Fibroblast of skin of right quadriceps (primary cell): ENCODE measurements around the gene UPF1.

Source experiments
- DNase-seq: peaks from one replicate; pipeline ENCODE4 v3.0.0-alpha.2; 2013

UPF1 gene

DNA sequence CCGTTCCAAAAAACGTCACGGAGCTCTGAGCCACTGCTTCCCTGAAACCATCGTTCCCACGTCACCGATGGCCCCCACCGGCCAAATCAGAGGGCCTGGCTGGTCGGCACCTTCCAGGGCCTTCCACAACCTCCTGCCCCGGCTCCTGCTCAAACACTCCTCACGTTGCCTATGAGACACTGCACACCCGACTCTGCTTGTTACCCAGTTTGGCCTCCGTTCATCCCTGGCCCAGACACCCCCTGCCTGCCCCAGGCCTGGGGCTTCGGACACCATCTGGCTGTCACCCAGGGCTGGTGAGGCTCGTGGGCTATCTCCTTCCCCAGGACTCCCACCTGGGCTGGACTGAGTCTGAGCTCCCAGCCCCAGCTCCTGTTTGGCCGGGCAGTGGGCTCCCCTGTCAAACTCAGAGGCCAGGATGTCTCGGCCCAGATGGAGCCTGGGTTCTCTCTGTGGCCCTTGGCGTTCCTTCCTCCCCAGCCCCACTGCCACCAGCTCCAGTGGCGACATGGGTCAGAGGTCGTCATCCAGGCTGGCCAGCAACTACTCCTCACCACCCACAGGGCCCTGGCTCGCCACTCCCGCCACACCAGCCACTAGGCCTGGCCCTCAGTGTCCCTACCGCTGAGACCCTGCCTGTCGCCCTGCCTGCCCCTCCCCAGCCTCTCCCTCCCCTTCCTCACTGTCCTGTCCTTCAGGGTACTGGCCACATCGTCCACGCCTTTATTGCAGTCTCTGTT lies 46.5 kb downstream of the UPF1 start:
- no peak for DNase-seq

DNA sequence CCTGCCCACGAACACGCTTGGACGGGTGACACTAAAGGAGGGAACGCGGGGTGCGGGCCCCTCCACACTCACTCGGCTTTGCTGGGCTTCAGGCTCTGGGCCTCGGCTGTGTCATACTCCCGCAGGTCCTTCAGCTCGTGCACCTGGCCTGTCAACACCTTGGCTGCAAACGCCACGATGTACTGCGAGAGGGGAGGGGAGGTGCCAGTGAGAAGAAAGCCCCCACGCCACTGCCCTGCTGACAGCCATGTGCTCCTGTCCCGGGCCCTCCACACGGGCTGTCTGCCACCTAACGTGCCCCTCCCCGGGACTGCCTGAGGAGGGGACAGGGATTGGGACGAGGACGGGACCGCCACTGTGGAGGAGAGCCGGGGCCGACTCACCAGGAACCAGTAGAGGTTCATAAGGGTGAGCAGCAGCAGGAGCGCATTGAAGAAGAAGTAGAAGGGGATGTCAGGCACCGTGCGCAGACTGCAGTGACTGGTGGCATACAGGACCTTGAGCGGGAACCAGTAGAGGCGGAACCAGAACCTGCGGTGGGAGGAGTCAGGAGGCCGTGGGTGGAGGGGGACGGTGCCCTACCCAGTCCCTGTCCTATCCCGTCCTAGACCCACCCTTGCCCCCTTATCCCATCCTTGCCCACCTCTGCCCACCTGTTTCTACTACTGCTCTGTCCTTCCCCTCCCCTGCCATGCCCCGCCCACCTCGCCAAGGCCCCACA lies 47.3 kb downstream of the UPF1 start:
- DNase-seq = no peak

DNA sequence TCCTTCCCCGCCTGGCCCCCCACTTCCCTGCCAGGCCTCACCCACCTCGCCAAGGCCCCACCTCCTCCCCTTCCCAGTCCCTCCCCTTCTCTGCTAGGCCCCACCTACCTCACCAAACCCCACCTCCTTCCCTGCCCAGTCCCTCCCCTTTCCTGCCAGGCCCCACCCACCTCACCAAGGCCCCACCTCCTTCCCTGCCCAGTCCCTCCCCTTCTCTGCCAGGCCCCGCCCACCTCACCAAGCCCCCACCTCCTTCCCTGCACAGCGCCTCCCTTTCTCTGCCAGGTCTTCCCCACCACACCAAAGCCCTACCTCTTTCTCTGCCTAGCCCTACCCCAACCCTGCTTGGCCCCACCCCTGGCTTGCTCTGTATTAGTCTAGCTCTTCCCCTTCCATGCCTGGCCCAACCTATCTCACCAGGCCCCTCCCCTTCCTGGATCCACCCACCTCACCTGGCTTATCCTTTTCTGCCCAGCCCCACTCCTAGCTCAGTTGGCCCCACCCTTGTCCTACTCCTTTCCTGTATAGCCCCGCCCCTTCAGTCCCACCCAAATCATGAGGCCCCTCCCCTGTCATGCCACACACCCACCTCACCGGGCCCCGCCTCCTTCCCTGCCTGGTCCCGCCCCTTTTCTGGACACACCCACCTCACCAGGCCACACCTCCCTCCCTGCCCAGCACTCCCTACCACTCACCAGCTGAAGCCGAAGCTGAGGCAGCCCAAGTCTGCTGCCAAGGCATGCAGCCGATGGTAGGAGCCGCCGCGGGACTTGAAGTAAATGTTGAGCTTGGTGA lies 48.0 kb downstream of the UPF1 start:
- no peak for DNase-seq

DNA sequence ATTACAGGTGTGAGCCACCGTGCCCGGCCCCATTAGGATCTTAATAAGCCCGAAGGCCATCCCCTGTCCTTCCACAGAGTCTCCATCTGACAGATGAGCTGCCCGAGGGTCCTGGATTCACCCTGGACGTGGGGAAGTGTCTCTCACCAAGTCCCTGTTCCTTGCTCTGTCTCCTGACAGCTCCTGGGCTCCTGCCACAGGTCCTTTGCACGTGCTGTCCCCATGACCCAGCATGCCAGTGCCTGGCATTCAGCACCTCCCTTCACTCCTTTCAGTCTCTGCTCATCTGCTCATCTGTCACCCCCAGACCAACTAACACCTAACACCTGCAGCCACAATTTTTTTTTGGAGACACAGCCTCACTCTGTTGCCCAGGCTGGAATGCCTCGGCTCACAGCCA lies 49.7 kb downstream of the UPF1 start:
- no peak for DNase-seq

DNA sequence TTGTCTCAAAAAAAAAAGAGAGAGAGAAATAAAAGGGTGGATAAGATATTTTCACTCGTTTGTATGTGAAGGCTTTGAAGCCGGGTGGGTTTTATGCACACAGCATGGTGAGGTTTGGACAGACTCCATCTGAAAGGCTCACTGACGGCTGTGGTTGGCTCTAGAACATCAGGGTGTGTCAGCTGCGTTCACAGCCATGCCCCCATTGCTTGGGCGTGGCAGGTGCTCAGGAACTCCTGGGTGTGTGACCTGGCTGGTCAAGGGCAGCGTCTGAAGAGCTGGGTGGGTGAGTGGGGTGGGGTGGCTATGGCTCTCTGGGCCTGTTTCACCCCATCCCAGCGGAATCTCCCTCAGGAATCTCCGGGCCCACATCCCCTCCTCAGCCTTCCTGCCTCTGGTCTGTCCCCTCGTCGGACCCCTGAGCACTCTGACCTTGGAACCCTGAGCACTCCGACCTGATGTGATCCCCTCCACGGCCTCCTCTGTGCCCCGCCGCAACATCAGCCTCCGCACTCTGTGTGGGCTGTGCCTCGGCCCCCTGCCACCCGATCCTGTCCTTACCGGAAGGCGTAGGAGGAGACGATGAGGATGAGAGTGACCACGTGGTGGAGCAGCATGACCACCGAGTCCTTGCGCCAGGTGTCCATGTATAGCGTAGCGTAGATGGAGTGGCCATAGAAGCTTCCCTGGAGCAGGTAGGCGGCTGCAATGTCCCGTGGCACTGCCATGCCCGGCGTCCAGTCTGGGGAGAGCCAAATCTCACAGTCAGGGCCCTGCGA lies 52.0 kb downstream of the UPF1 start:
- DNase-seq = no peak

DNA sequence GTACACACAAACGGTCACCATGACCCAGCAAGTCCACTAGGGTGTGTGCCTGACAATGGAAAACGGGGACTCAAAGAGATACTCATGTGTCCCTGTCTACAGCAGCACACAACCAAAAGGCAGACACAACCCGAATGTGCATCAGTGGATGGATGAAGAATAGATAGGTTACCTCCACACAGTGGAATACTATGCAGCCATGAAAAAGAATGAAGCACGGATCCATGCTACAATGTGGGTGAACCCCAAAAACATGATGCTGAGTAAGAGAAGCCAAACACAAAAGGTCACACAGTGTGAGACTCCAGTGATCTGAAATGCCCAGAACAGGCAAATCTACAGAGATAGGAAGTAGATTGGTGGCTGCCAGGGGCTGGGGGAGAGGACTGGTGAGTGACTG lies 55.2 kb downstream of the UPF1 start:
- no peak for DNase-seq

DNA sequence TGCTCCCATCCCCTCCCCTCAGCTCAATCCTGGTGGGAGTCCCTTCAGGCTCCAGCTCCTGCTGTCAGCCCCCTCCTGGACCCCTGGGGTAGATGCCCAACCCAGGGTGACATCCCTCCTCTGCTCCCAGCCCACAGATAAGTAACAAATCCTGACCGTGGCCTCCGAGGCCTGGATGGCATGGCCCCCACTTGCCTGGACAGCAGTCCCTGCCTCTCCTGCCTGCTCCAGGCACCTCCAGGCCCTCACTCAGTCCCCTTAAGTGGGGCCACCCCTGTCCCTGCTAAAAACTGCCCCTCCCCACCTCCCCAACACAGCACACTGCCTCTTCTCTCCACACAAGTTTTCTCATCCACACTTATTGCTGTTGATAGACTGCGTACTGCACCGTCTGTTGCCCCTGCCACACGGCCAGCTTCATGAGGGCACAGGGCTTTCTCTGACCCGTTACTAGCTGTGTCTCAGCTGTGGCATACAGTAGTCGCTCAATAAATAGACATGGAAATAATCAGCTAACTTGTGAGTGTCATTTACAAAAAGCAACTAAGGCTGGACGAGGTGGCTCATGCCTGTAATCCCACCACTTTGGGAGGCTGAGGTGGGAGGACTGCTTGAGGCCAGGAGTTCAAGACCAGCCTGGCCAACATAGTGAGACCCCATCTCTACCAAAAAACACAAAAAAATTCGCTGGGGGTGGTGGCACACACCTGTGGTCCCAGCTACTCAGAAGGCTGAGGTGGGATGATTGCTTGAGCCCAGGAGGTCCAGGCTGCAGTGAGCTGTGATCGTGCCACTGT lies 58.4 kb downstream of the UPF1 start:
- DNase-seq = no peak

DNA sequence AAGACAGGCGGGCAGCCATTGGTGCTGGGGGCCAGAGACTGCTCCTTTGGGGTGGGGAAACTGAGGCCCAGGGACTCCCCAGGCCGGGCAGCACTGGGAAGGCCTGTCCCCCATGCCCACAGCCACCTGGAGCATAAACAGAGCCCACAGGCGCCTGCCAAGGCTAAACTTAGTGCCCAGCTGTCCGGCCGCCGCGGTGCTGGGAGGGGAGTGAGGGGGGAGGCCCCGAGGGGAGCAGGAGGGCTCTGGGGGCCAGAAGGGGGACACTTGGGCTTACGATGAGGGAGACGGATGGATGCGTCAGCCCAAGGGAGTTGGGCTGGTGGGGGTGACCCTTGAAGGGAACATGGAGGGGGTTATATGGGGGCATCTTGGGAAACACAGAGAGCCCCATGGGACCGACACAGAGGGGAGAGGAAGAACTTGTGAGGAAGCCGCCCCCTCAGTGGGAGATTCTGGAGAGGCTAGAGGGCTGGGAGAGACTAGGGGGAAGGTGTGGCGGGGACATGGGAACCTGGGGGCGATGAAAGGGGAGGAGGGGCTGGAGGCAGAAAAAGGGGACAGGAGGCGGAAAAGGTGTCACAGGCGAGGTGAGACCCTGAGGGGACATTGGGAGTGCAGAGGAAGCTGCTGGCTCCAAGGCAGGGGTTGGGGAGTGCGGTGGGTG lies 62.0 kb downstream of the UPF1 start:
- no peak for DNase-seq

DNA sequence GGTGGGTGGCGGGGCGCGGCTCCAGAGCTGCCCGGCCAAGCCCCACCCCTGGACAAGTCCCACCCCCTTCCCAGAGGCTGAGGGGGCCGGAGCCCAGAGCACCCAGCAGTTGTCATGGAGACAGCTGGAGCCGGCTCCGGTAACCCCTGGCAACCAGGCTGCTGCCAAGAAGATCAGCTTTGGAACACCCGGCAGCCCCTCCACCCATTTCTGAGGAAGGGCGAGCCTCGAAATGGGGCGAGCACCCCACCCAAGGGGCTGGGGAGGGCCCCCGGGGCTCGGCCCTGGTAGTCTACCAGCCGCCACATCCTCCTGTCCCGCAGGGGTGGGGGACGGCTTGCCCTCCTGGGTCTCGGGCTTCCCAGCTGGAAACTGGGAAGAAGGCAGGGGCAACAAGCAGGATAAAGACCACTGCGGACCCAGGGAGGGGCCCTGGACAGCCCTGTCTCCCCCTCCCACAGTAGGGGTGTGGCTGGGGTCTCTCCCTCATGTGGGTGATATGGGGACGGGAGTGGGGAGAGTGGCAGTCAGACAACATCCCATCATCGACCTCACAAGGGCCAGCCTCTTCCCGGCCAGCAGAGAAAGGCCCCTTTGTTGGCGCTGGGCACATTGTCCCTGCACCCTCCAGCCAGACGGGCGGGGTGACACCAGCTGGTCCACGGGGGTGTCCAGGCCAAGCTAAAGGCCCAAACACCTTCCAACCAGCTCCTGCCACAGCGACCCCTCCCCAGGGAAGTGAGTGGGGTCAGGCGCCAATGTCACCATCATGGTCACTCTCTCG lies 62.7 kb downstream of the UPF1 start:
- peak; percentile 31 for DNase-seq

DNA sequence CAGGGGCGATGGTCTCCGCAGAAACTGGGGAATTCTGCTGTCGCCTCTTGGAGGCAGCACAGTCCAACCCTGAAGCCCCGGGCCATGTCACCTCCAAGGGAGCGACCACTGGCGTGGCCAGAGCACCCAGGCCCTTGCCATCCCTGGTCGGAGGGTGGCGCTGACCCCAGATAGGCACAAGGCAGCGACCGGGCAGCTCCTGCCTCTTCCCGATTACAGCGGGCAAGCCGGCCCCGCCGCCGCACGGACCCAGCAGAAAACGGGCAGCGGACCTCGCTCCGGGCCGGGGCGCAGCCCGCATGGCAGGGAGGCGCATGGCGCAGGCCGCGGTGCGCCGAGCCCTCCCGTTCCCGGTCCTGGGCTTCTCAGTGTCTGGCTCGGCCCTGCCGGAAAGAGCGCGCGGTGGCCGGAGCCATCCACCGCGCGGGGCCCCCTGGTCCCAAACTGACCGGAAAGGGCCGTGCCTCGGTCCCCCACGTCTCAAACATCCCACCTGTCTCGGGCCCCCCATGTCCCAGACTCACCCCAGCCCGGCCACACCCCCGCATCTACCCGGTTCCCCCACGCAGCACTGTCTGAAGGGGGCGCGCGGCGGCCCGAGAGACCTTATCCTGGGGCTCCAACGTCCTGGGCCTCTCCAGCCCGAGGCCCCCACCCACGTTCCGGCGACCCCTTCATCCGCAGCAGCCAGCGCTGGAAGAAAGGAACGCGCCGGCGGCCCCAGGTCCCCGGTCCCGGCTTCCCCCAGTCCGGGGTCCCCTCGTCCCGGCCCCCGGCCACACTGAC lies 63.5 kb downstream of the UPF1 start:
- no peak for DNase-seq

DNA sequence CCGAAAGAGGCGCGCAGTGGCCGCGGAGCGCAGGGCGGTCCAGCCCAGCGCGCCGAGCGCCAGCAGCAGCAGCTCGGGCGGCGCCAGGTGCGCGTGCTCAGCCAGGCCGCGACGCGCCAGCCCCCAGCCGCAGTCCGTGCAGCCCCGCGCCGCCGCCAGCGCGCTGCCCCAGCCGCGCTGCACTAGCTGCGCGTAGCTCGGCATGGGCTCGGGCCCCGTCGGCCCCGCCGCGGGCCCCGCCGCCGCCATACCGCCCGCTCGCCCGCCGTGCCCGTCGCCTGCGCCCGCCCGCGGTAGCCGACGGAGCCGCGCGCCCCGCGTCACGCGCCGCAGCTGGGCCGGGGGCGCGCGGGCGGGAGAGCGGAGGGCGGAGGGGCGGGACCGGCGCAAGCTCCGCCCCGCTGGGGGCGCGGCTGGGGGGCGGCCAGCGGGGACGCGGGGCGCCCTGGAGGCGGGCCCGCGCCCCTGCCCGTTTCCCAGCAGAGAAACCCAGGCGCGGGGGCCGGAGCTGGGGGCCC lies 64.1 kb downstream of the UPF1 start, which contains the start of gene CERS1:
Gene CERS1 (minus strand): TSS at position 335 of the 518 bp plus-strand sequence. CDS start 86 bp downstream, at position 249.
- DNase-seq = no peak

DNA sequence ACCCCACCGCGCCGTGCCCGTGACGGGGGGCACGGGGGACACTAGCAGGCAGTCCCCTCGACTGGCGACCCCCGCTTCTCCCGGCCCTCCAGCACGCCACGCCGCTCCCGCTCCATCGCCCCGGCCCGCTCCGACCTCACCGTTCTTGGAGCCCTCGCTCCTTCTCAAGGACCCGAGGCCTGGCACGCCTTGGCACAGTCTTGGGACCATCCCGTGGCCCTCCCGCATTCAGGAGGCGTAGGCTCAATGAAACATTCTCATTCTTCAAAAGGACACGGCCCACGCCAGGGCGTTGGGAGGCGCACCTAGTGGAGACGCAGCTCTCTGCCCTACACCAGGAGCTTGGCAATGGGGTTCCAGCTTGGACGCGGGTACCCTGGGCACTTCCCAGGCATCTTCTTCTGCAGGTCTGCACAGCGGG lies 64.7 kb downstream of the UPF1 start:
- DNase-seq = no peak

DNA sequence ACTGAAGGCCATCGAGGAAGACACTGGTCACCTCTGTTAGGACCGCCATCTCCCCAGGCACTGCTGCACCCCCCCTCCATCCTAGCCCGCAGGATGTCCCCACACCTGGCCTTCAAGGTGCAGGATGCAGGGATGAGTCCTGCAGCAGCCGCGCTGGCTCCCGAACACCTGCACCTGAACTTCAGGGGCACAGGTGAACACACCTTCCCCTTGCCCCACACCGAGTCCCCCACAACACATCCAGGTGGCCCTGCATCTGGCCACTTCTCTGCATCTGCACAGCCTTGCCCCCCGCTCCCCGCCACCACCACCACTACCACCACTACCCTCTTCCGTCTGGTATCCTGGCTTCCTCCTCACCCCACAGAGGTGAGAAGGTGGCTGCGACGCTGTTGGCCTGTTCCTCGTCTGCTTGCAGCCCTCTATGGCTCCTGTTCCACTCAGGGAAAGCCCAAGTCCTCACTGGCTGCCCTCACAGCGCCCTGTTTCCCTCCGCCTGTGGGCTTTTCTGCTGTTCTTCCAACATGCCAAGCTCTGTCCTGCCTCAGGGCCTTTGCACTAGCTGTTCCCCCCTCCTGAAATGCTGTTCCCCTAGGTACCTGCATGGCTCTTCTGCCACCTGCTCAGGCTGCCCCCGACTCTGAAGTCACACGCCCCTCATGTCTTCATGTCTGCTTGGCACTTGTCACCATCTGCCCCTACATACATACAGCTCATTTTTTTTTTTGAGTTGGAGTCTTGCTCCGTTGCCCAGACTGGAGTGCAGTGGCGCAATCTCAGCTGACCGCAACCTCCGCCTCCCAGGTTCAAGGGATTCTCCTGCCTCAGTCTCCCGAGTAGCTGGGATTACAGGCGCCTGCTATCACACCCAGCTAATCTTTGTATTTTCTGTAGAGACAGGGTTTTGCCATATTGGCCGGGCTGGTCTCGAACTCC lies 65.6 kb downstream of the UPF1 start:
- DNase-seq = no peak

DNA sequence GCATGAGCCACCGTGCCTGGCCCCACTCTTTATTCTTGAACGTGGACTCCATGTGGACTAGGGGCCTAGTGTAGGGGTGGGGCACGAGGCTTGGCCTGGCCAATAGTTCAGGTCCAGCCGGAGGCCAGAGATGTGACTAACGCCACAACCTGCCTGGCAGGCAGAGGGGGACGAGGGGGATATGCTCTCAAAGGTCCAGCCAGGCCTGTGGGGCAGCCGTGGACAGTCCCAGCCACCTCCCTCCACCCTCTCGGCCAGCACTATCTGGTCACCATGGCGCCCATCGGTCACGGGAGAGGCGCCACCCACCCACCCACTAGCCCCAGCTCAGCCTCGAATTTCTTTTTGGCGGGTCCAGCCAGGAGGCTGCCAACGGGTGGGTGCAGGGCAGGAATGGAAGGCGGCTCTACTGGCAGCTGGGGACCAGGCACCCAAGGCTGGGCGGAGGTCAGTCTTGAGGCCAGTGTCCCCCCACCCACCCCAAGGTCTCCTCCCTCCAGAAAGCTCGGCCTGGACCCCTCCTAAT lies 66.4 kb downstream of the UPF1 start:
- DNase-seq = no peak

DNA sequence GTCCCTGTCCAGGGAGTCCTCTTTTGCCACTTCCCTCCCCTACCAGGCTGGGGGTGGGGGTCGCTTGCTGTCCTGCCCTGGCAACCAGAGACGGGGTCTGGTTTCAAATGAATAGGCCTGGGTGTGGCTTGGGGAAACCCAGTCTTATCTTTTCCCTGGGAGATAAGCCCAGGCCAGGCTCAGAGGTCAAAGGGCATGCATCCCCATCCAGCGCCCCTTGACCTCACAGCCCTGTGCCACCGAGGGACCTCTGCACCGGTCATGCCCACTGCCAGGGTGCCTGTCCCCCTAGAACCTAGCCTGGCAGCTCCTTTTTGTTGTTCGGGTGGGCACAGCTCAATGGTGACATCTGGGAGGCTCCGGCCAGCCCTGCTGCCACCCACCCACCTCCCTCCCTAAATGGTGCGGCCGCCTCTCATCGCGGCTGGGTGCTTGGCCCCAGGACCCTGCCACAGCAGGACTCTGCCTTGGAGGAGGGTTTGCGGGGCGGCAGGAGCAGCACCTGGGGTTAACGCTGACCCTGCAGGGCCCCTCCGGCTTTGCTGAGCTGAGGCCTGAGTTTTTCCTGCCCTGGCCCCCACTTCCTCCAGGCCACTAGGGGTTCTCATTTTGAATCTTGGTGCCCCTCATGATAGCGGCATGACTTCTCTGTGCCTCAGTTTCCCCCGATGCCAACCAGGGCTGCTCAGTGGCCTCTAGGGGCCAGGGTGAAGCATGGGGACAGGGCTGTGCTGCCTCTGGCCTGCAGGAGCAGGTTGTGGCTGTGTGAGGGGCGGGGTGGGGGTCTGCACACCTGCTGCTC lies 67.0 kb downstream of the UPF1 start:
- DNase-seq = no peak

DNA sequence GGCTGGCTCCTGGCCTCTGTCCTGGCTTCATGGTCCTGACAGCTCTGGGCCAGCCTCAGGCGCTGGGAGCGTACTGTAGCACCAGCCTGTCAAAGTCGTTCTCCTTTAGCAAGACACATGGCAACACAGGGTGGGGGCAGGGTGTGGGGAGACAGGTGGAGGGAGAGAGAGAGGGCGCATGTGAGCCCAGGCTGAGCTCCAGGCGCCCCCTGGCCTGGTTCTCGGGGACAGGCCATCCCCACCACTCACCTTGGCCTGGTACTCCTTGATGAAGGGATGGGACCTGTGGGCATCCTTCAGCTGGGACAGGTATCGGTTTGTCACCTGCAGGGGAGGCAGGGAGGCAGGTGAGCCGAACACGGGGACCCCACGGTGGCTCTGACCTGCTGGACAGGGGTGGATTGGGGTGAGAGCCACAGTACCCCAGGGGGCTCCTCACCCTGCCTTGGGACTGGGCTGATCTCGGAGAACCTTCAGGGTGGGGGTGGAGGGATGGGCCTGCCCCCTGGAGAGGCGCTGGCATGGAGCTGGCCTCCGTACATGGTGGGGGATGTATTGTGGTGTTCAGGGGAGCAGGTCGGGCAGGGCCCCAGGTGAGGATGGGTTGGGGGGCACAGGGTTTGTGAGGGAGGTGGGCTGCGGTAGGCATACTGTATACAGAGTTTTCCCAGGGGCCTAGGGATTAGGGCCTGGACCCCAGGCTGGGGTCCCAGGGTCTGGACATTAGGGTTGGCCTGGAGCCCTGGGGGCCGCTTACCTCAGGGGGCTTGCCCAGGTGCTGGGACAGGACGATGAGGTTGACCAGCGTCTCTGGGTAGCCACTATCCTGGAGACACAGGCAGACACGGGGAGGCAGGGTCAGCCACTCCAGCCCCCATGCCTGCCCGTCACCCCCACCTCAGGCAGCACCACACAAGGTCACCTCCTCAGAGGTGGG lies 68.1 kb downstream of the UPF1 start:
- DNase-seq = no peak
